Glutamatergic neuron (in vitro differentiated cells): ENCODE data around the gene PPP1R14D. TPM values are rescaled to one million over a fixed set of nuclear protein-coding genes. Genes with fewer than 3 reads are reported as not detected.

Source experiments
- DNase-seq: peaks from one replicate; pipeline ENCODE4 v3.0.0; 2022
- H3K27ac Mint-ChIP-seq: one replicate; pipeline ENCODE4 v1.8.0; 2020; ENCODE audit warnings: mild to moderate bottlenecking, mixed read lengths, inconsistent platforms; ENCODE audit not compliant: unreplicated experiment
- H3K27me3 Mint-ChIP-seq: one replicate; pipeline ENCODE4 v1.8.0; 2020; ENCODE audit warnings: mild to moderate bottlenecking, moderate library complexity, mixed read lengths, inconsistent platforms; ENCODE audit not compliant: unreplicated experiment
- H3K36me3 Mint-ChIP-seq: one replicate; pipeline ENCODE4 v1.8.0; 2020; ENCODE audit warnings: mild to moderate bottlenecking, mixed read lengths, inconsistent platforms; ENCODE audit not compliant: unreplicated experiment
- H3K4me1 Mint-ChIP-seq: one replicate; pipeline ENCODE4 v1.8.0; 2020; ENCODE audit warnings: mild to moderate bottlenecking, low read depth, mixed read lengths, inconsistent platforms; ENCODE audit not compliant: unreplicated experiment
- H3K4me3 Mint-ChIP-seq: one replicate; pipeline ENCODE4 v1.8.0; 2020; ENCODE audit warnings: mild to moderate bottlenecking, mixed read lengths, inconsistent platforms; ENCODE audit not compliant: unreplicated experiment
- H3K9me3 Mint-ChIP-seq: one replicate; pipeline ENCODE4 v1.8.0; 2020; ENCODE audit warnings: mild to moderate bottlenecking, moderate library complexity, mixed read lengths, inconsistent platforms; ENCODE audit not compliant: unreplicated experiment
- total RNA-seq: library from RNA; stranded (reverse); fragmentation: NEBNext Ultra II Directional; extraction: Animal tissue kit (Norgen Biotek cat#: 25700); gene quantifications from one replicate; pipeline ENCODE4 v1.2.1, GENCODE V29; 2021; ENCODE audit not compliant: unreplicated experiment
- TF ChIP-seq, protein P1 (sequence below): fragments of 200-600 bp; sonication (generic); IDR thresholded peaks from one replicate; pipeline ENCODE4 v1.5.0; 2021; ENCODE audit not compliant: partially characterized antibody, unreplicated experiment

Gene PPP1R14D
- total RNA-seq, 1 donor from 2014 or later, result not detected

DNA sequence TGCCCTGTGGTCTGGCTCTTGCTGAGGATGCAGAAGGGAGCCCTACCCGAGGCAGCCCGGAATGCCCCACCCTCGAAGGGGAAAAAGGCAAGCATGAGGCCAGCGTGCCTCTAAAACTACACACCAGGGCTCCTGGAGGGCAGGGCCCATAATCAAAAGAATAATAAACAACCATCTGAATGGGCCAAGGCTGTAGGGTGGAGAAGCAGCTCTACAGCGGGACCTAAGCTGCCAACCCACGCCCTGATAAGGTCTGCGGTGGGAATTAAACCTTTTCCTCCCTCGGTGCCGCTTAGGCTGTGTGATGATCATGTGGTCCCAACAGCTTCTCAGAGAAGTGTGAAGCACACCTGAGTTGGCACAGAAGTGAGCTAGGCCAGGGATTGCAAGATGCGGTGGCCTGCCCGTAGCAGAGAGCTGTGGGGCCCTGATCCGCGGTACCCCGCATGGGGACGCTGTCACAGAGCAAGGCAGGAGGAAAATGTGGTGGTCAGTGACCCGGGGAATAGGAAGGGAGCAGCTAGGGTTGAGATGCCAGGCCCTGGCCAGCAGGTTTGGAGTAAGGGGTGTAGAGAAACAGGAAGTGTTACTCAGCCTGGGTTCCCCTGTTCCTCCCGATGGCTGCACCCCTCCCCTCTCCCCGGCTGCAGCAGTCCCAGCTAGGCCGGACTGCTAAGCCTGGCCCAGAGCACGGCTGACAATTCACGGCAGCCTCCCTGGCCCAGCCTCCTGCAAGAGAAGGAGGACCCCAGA, 59.8 kb downstream of the PPP1R14D start:
- Mint-ChIP-seq H3K9me3 (peaks cover 4% of the 10 kb centered on the region), H3K36me3 (no peaks in the 10 kb centered on the region), H3K4me3 (no peak overlapping the region), H3K27ac (peak overlapping the region; percentile 62), H3K4me1 (peaks cover 37% of the 10 kb centered on the region), H3K27me3 (peaks cover 13% of the 10 kb centered on the region)
- TF ChIP-seq, protein P1, sequence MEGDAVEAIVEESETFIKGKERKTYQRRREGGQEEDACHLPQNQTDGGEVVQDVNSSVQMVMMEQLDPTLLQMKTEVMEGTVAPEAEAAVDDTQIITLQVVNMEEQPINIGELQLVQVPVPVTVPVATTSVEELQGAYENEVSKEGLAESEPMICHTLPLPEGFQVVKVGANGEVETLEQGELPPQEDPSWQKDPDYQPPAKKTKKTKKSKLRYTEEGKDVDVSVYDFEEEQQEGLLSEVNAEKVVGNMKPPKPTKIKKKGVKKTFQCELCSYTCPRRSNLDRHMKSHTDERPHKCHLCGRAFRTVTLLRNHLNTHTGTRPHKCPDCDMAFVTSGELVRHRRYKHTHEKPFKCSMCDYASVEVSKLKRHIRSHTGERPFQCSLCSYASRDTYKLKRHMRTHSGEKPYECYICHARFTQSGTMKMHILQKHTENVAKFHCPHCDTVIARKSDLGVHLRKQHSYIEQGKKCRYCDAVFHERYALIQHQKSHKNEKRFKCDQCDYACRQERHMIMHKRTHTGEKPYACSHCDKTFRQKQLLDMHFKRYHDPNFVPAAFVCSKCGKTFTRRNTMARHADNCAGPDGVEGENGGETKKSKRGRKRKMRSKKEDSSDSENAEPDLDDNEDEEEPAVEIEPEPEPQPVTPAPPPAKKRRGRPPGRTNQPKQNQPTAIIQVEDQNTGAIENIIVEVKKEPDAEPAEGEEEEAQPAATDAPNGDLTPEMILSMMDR, result no peak
- no peak for DNase-seq

DNA sequence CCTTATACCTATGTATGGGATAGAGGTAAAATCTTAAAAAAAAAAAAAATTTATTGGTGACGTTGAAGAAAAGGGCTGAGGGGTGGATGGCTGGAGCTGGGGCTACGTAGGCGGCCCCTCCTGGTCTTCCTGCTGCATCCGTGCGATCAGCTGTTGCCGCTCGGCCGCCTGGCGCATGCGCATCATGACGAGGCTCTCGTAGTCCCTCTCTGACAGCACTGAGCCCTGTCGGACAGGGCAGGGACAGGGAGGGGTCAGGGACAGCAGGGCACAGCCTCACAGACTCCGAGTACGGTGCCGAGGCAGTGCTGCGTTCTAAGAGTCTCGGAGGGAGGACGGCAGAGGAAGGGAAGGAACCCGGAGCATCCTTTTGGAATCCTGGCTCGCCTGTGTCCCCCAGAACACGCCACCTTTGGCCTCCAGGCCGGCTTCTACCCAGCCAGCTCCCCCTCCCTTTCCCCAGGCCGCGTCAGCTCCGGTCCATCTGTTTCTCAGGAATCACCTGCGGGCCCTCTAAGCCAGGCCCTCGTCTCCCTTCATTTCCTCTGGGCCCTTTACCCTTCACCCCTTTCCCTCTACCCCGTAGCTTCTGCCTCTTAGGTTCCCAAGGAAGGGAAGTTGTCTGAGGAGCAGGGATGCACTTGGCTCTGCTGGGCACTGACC, 60.5 kb downstream of the PPP1R14D start:
- Mint-ChIP-seq H3K27ac (no peak overlapping the region), H3K36me3 (no peaks in the 10 kb centered on the region), H3K9me3 (peaks cover 4% of the 10 kb centered on the region), H3K4me1 (peaks cover 37% of the 10 kb centered on the region), H3K27me3 (peaks cover 14% of the 10 kb centered on the region), H3K4me3 (no peak overlapping the region)
- TF ChIP-seq, protein P1, result no peak
- no peak for DNase-seq

DNA sequence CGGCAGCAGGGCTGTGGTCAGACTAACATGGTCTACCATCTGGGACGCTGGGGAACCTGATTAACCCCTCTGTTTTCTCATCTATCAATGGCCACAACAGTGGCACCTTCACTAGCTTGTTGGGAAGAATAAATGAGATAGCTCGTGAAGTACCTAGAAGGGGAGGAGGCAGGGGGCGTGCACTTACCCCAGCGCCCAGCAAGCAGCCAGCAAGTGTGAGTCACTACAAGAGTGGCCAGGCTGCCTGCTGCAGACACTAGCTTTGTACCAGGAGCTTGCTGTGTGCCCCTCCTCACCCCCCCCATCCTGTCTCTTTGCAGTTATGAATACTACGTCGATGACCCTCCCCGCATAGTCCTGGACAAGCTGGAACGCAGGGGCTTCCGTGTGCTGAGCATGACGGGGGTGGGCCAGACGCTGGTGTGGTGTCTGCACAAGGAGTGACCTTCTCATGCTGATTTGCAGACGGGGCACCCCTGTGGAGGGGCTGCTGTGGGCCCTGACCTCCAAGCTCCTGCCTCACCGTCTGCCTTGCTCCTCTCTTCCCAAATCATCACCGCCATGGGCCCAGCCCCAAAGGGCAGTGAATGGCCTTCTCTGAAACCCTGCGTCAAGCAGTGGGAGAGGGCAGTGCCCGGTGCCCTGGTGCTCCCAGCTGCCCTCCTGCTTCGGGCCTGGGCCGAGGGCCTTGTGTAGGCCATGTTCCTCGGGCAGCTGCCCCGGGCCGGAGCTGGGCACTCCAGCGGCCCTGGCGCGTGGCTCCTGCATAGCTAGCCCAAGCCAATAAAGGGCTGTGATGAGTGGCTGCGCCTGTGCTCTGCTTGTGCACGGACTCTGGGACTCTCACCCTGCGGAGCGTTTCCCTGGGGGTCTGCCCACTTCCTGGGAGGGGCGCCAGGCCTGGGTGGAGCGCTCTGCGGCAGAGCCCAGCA, 61.3 kb downstream of the PPP1R14D start:
- peaks cover 4% of the 10 kb centered on the region for H3K9me3 Mint-ChIP-seq
- no peak overlapping the region for H3K4me3 Mint-ChIP-seq
- DNase-seq, result no peak
- H3K4me1 Mint-ChIP-seq, result peaks cover 33% of the 10 kb centered on the region
- H3K27me3 Mint-ChIP-seq, result peaks cover 15% of the 10 kb centered on the region
- no peak overlapping the region for H3K27ac Mint-ChIP-seq
- H3K36me3 Mint-ChIP-seq, result no peaks in the 10 kb centered on the region
- TF ChIP-seq, protein P1, result no peak

DNA sequence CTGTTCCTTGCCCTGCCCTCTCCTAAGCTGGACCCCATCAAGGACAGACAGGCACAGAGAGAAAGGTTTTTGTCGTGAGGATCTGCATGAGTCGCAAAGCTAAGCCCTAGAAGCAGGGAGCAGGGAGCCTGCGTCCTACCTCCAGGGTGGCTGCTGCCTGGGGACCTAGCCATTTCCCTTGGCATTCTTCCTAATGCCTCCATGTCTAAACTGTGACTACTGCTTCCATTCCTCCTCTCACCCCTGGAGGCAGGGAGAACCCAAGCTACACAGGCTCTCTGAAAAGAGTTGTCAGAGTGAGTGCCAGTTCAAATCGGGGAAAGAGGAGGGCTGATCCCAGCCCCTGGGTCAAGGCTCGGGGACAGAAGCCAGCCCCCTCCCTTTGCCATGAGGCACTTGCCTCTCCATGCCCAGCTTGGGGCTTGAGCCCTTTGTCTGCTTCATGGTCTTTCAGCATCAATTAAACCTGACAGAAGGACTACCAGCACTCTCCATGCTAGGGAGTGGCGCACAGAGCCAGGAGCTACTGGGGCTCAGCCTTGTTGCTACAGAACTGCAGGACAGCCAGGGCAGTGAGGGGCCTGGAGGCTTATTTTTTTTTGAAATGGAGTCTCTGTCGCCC, 62.2 kb downstream of the PPP1R14D start:
- no peak for DNase-seq
- Mint-ChIP-seq H3K27ac (no peak overlapping the region), H3K9me3 (peaks cover 4% of the 10 kb centered on the region), H3K4me1 (peaks cover 28% of the 10 kb centered on the region), H3K27me3 (peaks cover 14% of the 10 kb centered on the region), H3K4me3 (peak overlapping the region; percentile 15), H3K36me3 (no peaks in the 10 kb centered on the region)
- TF ChIP-seq, protein P1, result no peak

Other genes starting within 250 kb of the PPP1R14D start
- 4.0 TPM for gene KNL1, start 234.5 kb downstream of the PPP1R14D start, total RNA-seq
- gene RAD51, start 133.5 kb downstream of the PPP1R14D start, total RNA-seq, result 5.0 TPM
- 37.1 TPM for gene RMDN3, start 73.5 kb downstream of the PPP1R14D start, total RNA-seq
- 5.0 TPM for gene GCHFR, start 64.6 kb downstream of the PPP1R14D start, total RNA-seq
- gene C15orf62, start 58.7 kb downstream of the PPP1R14D start, total RNA-seq, result 0.17 TPM
- gene ZFYVE19, start 21.6 kb downstream of the PPP1R14D start, total RNA-seq, result 11.8 TPM
- gene DNAJC17, start 21.2 kb downstream of the PPP1R14D start, total RNA-seq, result 43.2 TPM
- 6.0 TPM for gene SPINT1, start 15.3 kb upstream of the PPP1R14D start, total RNA-seq
- gene RHOV, start 45.5 kb upstream of the PPP1R14D start, total RNA-seq, result 1.8 TPM
- gene VPS18, start 65.7 kb upstream of the PPP1R14D start, total RNA-seq, result 33.5 TPM
- gene DLL4, start 100.6 kb upstream of the PPP1R14D start, total RNA-seq, result 12.5 TPM
- 45.6 TPM for gene CHAC1, start 124.8 kb upstream of the PPP1R14D start, total RNA-seq